Measurements from ENCODE around the gene YIF1B.
A peak's percentile ranks its signal among the peaks of the same experiment; 100 is the strongest.

The YIF1B gene

DNA sequence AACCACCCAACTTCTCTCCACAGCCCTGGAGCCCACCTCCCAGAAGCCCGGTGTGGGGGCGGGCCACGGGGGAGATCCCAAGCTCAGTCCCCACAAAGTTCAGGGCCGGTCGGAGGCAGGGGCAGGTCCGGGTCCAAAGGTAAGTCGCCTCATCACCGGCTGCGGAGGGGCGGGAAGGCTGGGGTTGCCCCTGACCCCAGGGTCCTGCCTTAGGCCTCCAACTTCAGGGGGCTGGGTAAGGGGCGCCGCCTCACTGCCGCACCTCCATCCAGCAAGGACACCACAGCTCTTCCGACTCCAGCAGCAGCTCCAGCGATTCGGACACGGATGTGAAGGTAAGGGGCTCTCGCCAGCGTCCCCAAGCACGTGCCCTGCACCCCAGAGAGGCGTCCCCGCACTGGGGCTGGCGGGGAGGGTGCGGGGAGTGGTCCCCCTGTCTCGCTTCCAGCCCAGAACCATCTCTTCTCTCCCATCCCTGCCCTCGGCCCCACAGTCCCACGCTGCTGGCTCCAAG lies 11.3 kb downstream of the YIF1B start:
- no peak for DNase-seq (ENCODE audit: low spot score)

DNA sequence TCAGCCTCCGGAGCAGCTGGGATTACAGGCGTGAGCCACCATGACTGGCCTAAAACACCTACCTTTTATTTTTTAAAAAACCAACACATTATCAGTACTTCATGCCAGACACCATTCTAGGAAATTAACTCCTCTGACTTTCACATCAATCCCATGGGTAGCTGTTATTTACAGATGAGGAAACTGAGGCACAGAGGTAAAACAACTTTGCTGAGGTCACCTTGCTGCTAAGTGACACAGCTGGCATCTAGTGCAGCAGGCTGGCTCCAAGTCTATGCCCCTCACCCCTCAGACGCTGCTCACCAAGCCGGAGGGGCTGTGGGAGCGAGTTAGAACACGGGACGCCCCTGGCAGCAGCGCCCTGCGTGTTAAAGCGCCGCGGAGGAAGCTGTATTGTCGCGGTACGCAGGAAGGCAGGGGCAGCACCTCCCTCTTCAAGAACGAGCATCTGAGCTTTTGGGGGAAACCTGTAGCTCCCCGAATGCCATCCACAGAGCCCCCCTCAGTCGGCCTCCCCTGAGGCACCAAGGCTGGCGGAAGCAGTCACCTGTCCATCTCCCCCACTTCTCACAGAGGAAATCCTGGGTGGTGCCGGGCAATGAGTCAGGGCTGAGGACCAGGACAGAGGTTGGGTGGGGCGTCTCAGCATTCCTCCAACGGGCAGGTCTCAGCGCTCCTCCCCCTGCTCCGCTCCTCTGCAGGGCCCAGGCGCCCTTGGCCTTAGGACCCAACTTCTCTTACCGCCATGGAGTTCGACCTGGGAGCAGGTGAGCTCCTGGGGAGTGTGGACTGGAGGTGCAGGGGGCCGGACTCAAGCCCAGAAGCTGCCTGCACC lies 12.0 kb downstream of the YIF1B start, which contains the start of gene C19orf33:
C19orf33 (plus strand) TSS at position 735 of the 835 bp plus-strand sequence; CDS start at position 746, 11 bp downstream.
- DNase-seq (ENCODE audit: low spot score) = peak; percentile 97

DNA sequence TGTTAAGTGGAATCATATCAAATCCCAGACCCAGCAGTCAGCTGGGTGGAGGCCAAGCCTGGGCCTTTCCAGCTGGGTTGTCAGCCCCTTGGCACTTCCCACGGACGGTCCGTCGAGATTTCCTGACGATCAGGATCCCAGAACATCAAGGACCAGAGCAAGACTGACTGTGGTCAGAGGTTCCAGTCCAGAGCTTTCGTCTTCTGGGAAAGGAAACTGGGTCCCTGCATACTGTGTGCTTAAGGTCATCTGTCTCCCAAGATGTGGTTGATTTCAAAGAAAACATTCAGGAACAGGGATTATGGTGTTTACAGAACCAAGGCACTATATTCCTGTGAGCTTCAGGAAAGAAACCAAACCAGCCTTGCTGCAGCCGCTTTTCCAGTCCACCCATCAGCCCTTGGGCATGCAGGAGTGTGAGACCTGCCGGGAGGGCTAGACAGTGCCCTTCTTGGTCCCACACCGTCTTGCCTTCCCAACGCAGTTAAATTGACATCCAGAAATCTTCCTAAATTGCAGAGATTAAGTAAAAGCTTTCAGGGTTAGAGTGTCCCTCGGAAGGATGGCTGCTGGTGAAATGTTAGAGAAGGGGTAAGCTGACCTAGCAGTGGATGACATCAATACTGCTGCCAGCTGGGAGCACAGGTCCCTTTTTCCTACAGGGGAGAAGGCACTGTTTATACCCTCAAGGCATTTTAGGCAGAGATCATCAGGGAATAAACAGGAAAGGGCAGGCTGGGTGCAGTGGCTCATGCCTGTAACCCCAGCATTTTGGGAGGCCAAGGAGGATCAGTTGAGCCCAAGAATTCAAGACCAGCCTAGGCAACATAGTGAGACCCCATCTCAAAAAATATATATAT lies 16.7 kb downstream of the YIF1B start:
- DNase-seq (ENCODE audit: low spot score) = no peak

DNA sequence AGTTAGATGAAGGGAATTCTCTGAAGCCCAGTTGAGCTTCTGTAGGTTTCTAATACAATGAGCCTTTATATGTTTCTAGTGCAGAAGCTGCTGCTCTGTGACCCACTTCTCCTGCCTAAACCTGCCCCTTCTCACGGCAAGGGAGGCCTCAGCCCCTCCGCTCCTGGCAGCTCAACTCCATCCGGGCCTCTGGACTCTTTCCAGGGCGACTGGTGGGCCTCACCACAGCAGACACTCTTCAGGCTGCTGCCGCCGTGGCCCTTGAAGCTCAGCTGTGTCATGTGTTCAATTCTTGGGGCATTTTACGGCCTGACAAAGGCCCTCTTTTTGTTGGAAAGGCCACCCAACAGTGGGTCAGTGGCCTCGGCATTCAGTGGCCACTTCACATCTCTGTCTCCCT lies 21.7 kb downstream of the YIF1B start:
- no peak for DNase-seq (ENCODE audit: low spot score)

DNA sequence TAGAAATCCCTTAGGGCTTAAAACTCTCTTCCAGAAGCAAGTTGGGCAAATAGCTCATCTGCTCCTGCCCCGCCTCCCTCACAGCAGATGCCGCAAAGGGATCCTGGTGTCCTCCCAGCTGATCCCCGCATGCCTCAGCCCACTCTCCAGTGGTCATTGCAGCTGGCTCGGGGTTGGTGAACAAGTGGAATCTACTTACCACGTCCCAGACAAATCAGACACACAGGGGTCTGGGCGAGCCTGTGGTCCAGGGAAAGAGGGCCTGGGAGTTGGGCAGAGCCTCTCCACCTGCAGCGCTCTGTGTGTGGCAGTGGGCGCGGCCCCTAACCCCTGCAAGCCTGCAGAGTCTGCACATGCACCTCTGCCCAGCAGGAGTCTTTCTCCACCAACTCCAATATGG lies 22.5 kb downstream of the YIF1B start:
- no peak for DNase-seq (ENCODE audit: low spot score)

DNA sequence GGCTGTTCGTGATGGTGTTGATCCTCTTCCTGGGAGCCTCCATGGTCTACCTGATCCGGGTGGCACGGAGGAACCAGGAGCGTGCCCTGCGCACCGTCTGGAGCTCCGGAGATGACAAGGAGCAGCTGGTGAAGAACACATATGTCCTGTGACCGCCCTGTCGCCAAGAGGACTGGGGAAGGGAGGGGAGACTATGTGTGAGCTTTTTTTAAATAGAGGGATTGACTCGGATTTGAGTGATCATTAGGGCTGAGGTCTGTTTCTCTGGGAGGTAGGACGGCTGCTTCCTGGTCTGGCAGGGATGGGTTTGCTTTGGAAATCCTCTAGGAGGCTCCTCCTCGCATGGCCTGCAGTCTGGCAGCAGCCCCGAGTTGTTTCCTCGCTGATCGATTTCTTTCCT lies 23.9 kb downstream of the YIF1B start:
- no peak for DNase-seq (ENCODE audit: low spot score)

DNA sequence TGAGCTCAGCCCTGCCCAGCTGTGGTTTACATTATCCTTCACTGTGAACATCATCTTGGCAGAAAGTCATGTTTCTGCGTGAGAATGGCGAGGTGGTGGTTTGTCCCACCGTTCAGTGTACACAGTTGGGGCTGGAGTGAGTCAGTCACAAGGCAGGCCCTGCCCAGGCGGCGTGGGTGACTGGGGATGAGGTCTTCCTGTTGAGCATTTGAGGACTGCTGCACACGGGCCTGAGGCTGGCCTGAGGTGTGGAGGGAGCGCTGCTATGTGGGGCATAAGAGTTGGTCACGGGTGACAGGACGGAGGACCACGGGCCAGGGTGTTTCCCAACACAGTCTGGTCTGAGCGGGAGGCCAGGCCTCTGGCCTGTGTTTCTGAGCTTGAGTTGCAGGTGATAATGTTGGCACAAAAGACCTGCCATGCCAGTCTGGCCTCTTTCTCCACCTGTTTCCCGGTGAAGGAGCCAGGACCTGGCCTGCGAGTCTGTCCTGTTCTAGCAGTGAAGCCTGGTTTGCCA lies 25.1 kb downstream of the YIF1B start:
- DNase-seq (ENCODE audit: low spot score) = no peak

DNA sequence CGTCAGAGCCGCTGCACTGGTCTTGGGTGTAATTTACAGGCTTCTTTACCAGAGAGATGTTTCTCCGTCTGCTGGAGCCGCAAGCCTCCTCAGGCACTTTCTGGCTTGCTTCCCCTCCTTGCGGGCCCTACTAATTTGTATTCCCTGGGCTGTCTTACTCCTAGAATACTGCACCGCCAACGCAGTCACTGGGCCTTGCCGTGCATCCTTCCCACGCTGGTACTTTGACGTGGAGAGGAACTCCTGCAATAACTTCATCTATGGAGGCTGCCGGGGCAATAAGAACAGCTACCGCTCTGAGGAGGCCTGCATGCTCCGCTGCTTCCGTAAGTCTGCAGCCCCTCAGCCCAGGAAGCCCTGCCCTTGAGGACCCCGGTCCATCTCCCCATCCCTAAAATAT lies 25.8 kb downstream of the YIF1B start:
- DNase-seq (ENCODE audit: low spot score) = no peak

DNA sequence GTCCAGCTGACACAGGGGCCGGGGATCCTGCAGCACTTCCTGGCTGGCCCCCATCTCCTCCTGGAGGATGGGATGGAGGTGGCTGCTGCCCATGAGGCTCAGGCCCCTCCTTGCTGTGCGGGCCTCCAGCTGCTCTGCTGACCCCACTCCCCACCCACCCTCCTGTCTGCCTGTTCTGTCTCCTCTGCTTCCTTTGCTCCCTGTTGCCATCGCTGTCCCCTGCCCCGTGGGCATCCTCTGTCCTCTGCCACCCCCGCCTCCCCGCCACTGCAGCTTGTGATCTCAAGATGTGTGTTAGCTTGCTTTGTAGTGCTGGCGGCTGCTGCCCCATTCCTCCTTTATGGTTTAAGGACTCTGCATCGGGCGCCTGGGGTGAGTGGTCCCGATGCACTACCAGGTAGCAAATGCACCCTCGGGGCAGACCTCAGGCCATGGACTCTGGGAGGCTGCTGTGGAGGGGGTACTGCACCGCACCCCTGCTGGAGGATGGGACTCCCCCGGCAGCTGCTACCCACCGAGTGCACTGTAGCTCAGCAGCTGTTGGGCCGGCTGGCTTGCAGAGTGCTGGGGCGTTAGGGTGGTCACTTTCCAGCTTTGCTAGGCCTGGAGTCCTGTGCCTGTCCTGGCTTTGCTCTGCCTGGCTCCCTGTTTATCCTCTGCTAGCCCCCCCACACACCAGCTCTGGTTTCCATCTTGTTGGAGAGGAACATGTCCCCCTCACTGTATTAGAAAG lies 27.5 kb downstream of the YIF1B start:
- DNase-seq (ENCODE audit: low spot score) = no peak

DNA sequence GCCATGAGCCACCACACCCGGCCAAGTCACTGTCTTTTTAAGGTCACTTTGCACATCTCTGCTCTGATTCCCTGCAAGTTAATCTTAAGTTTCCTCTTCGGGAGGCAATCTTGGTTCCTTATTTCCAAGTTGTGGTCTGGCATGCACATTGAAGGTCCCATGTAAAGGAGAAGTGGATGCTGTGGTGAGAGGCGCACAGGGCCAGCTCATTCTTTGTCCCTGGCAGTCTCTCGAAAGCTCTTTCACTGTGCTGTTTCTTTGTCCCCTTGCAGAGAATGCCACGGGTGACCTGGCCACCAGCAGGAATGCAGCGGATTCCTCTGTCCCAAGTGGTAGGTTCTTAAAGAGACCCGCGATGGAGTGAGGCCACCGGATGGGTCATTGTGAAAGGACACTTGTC lies 28.1 kb downstream of the YIF1B start:
- no peak for DNase-seq (ENCODE audit: low spot score)

DNA sequence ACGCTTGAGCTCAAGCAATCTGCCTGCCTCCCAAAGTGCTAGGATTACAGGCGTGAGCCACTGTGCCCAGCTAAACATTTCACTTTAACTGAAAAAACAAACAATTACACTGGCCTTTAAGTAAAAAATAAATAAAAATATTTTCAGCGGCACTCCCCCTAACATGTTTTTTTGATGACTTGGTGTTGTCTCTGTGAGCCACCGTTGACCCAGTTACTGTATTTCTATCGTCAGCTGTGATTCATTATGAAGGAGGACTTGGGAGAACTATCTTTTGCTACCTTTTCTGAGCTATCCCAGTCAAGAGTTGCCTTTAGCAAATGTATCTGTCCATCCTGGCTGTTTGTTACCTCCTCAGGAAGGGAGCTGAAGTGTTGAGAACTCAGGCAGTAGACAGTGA lies 30.2 kb downstream of the YIF1B start:
- DNase-seq (ENCODE audit: low spot score) = no peak

DNA sequence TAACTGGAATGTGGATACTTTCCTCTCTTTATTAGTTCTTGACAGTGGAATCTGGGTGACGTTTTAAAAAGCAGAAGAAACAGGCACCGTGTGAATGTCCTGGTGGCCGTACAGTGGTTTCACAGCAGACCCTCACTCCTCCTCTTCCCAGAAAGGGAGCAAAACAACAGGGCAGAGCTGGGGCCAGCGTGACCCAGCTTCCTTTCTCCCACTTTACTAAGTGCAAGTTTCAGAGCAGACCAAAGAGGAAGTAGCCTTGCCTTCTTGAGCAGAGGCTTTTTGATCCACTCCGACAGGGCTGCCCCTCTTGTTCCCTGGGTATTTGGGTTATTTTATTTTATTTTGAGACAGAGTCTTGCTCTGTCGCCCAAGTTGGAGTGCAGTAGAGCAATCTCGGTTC lies 31.3 kb downstream of the YIF1B start:
- DNase-seq (ENCODE audit: low spot score) = no peak

DNA sequence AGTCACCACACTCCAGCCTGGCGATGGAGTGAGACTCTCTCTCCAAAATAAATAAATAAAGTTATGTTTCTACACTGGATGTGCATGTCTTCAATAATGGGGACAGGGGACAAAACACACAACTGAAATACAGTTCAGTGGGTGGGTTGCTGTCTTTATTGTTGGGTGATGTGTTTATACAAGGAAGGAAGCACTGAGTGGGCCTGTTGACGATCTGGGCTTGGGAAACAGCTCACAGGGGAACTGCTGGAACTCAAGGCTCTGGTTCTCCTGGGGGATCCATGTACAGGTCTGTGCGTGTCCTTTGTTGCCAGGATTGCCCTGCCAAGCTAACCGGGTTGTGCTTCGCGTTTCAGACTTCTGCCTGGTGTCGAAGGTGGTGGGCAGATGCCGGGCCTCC lies 32.5 kb downstream of the YIF1B start:
- DNase-seq (ENCODE audit: low spot score) = no peak

DNA sequence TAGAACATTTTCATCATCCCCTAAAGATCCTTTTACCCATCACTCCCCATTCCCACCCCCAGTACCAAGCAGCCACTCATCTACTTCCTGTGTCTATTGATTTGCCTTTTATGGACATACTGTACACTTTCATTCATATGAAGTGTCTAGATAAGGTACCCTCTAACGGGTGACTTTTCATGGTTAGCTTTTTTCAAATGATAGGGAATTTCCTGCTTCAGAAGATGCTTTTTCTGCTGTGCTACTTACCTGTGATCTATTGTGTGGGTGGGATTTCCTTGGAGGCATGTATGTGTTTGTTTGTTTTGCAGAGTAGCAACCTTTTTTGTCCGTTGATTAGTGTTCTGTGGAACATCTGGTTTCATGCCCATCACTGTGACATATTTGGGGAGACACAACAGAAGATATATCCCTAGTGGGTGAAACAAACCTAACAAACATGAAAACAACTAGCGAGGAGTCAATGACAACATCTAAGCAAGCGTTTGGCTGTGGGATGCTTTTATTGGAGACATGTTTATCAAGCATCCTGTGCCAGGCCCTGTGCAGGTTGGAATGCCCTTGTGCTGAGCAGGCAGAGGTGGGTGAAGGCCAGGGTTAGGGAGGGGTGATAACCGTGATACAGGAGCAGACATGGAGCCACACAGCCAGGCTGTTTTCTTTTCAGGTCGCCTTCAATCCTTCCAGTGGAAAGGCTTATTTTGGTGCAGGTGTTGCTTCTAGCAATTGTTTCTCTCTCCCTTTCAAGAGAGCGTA lies 33.8 kb downstream of the YIF1B start:
- DNase-seq (ENCODE audit: low spot score) = no peak

DNA sequence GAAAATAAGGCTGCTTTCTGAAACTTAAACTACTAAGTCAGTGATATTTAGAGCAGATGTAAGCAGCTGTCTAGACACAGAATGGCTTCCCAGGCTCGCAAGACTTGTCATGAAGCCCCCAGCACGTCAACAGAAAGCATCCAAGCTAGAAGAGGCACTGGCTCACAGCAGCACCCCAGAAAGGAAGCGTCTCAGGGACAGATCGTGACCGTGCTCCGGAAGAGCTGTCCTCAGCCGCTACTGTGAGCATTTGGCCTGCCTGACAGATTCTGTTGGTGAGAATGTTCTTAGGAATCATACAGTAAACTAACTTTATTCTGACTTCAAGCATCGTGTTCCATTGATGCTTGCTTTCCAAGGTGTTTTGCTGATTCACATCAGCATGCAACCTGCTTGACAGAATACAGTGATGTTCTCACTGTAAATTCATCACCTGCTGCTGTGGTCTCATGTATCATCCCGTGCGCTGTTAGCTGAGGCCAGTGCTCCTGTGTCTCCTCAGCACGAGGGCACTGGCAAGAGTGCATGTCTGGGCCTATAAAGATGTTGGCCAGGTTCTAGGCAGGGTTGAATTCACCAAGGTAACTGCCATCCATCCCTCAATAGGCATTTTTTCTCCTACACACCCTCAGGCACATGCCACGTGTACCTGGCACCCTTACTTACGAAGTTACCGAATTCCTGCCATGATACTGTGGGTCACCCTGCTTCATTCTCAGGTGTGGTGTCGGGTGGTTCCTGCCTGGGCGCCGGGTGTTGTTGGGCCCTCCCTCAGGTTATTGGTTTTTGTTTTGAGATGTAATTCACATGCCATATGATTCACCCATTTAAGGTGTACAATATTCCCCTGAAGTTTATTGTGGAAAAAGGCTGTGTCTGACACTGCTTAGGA lies 35.5 kb downstream of the YIF1B start:
- no peak for DNase-seq (ENCODE audit: low spot score)

DNA sequence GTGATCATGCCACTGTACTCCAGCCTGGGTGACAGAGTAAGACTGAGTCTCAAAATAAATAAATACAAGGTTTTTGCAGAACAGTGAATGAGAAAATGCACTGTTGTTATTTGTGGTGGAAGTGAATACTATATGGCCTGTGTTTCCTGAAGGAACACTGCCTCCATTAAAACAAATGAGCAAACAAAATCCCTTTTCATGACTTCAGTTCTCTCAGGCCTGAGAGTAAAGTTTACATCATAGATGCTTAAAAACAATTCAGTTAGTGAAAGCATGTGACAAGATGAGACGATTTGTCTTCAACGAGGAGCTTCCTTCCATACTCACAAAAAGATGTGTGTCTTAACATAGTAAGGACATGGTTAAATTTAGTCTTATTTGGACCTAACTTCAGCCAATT lies 37.0 kb downstream of the YIF1B start:
- no peak for DNase-seq (ENCODE audit: low spot score)

DNA sequence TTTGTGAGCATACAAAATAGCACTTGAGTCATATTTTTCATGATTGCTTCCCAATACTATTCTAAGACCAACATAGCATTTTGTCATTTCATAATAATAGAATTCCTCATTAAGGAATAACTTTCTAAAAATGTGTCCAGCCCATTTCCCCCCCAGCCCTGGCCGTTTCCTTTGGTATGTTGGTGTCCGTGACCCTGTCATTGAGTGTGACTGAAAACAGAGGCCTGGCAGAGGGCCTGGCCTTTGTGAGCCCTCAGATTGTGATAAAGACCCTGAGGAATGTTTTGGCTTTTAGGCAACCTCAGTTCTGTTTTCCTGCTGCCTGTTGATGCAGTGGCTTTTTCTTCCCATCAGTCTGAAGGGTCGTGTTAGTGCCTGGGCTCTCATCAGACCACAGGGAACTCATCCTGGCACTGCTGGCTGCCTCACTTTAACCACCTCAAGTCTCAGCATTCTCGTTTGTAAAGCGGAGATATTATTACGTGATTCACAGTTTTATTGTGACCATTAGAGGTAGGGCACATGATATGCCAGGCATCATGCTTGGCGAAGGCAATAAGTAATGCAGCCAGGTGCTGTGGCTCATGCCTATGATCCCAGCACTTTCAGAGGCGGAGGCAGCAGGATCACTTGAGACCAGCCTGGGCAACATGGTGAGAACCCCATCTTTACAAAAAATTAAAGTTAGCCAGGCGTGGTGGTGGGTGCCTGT lies 37.6 kb downstream of the YIF1B start:
- DNase-seq (ENCODE audit: low spot score) = no peak

DNA sequence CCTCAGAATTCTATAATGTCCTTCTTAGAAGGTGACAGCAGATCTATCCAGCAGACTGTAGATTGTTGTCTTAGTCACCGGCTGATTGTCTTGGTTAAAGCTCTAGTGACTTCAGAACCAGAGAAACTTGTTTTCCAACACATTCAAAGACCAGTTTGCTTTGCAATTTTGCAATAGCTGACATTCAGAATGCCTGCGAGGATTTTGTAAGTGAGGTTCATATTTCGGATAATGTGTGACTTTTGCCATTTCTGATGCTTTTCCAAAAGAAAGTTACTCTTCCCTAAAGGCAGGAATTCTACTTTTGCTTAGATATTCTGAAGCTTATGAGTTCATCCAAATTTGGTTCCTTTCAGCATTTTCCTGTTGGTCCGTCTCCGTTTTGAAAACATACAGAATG lies 38.2 kb downstream of the YIF1B start:
- no peak for DNase-seq (ENCODE audit: low spot score)

DNA sequence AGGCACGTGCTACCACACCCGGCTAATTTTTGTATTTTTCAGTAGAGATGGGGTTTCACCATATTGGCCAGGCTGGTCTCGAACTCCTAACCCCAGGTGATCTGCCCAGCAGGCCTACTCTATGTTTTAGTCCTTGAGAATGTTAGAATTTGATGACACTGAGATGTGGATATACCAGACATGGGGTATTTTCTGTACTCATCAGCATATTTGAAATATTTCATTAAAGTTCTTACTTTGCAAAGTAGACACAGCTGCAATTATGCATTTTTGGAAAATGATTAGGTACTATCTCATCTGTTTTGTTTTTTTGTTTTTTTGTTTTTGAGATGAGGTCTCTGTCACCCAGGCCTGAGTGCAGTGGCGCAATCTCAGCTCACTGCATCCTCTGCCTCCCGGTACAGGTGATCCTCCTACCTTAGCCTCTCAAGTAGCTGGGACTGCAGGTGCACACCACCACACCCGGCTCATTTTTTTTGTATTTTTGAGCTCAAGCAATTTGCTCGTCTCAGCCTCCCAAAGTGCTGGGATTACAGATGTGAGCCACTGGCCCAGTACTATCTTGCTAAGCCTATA lies 38.7 kb downstream of the YIF1B start:
- DNase-seq (ENCODE audit: low spot score) = no peak

All from LoVo (cell line).